GM12874 (cell line): ENCODE results near the gene SNX1.

Experiments
- CTCF ChIP-seq: IDR thresholded peaks from 2 replicates; pipeline ENCODE4 v1.5.1; 2011; ENCODE audit warnings: low read depth, mild to moderate bottlenecking, control low read depth, low read length, moderate library complexity; ENCODE audit not compliant: insufficient read depth

SNX1 gene

GRCh38 chr15:64095795-64096667 lies at the start of gene SNX1:
TSS of gene SNX1 (plus strand) at chr15:64095982. CDS start at chr15:64096014, 32 bp downstream.
- no peak for TF ChIP-seq CTCF

GRCh38 chr15:64046421-64047153 lies 49.2 kb upstream of the SNX1 start, which contains the start of gene DAPK2:
TSS of gene DAPK2 (minus strand) at chr15:64046485. CDS start at chr15:64040261, 6,224 bp downstream.
- TF ChIP-seq CTCF = peak; percentile 88

- TF ChIP-seq CTCF = no peak
These were observed 46.9 kb upstream of the SNX1 start for GRCh38 chr15:64048781-64049460.

- TF ChIP-seq CTCF = no peak
These were observed 45.3 kb upstream of the SNX1 start for GRCh38 chr15:64050281-64051092.

GRCh38 chr15:64051093-64051402 lies 44.7 kb upstream of the SNX1 start:
- no peak for TF ChIP-seq CTCF

GRCh38 chr15:64051407-64052259 lies 44.1 kb upstream of the SNX1 start:
- no peak for TF ChIP-seq CTCF
